HG02973 (cell line): ENCODE data around the gene SPATA17.

Source experiments
- ATAC-seq: cut with Tn5 transposase; IDR thresholded peaks from one replicate; pipeline ENCODE4 v1.9.1; 2021; ENCODE audit warnings: moderate library complexity; ENCODE audit not compliant: unreplicated experiment

Gene SPATA17

GRCh38 chr1:217907504-217907903 lies 276.4 kb downstream of the SPATA17 start:
- no peak for ATAC-seq

GRCh38 chr1:217910203-217910602 lies 279.1 kb downstream of the SPATA17 start:
- no peak for ATAC-seq

GRCh38 chr1:217910791-217911320 lies 279.7 kb downstream of the SPATA17 start:
- ATAC-seq: no peak

- no peak for ATAC-seq
These were observed 280.8 kb downstream of the SPATA17 start for GRCh38 chr1:217911908-217912307.

- ATAC-seq: no peak
These were observed 286.2 kb downstream of the SPATA17 start for GRCh38 chr1:217917281-217917887.

- ATAC-seq: no peak
These were observed 288.7 kb downstream of the SPATA17 start for GRCh38 chr1:217919683-217920388.
